Measurements from ENCODE around the gene TECR. TPM values are rescaled to one million over a fixed set of nuclear protein-coding genes. Genes with fewer than 3 reads are reported as not detected.

TECR gene
- total and polyA plus RNA-seq, 2 of the 13 experiments (the other 11 are each of a cell fraction or from before 2014, with no cell fraction given): 54.9 to 121 TPM

DNA sequence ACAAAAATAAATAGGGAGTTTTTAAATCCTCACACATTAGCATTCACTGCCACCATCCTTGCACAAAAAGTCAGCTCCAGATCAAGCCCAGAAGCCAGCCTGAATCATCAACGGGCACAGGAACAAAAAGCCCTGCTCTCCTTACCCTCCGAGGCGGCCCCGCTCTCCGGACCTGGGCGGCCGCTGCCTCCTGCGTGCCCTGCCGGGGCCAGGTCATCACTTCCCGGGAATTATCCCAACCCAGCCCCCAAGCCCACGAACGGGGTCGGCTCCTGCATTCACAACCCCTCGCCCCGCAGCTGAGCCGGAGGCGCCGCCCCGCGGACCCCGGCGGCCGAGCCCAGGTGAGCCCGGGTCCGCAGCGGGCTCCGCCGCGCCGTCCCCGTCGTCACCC is 12.0 kb upstream of the TECR start (continued):
- TF ChIP-seq, protein P1, sequence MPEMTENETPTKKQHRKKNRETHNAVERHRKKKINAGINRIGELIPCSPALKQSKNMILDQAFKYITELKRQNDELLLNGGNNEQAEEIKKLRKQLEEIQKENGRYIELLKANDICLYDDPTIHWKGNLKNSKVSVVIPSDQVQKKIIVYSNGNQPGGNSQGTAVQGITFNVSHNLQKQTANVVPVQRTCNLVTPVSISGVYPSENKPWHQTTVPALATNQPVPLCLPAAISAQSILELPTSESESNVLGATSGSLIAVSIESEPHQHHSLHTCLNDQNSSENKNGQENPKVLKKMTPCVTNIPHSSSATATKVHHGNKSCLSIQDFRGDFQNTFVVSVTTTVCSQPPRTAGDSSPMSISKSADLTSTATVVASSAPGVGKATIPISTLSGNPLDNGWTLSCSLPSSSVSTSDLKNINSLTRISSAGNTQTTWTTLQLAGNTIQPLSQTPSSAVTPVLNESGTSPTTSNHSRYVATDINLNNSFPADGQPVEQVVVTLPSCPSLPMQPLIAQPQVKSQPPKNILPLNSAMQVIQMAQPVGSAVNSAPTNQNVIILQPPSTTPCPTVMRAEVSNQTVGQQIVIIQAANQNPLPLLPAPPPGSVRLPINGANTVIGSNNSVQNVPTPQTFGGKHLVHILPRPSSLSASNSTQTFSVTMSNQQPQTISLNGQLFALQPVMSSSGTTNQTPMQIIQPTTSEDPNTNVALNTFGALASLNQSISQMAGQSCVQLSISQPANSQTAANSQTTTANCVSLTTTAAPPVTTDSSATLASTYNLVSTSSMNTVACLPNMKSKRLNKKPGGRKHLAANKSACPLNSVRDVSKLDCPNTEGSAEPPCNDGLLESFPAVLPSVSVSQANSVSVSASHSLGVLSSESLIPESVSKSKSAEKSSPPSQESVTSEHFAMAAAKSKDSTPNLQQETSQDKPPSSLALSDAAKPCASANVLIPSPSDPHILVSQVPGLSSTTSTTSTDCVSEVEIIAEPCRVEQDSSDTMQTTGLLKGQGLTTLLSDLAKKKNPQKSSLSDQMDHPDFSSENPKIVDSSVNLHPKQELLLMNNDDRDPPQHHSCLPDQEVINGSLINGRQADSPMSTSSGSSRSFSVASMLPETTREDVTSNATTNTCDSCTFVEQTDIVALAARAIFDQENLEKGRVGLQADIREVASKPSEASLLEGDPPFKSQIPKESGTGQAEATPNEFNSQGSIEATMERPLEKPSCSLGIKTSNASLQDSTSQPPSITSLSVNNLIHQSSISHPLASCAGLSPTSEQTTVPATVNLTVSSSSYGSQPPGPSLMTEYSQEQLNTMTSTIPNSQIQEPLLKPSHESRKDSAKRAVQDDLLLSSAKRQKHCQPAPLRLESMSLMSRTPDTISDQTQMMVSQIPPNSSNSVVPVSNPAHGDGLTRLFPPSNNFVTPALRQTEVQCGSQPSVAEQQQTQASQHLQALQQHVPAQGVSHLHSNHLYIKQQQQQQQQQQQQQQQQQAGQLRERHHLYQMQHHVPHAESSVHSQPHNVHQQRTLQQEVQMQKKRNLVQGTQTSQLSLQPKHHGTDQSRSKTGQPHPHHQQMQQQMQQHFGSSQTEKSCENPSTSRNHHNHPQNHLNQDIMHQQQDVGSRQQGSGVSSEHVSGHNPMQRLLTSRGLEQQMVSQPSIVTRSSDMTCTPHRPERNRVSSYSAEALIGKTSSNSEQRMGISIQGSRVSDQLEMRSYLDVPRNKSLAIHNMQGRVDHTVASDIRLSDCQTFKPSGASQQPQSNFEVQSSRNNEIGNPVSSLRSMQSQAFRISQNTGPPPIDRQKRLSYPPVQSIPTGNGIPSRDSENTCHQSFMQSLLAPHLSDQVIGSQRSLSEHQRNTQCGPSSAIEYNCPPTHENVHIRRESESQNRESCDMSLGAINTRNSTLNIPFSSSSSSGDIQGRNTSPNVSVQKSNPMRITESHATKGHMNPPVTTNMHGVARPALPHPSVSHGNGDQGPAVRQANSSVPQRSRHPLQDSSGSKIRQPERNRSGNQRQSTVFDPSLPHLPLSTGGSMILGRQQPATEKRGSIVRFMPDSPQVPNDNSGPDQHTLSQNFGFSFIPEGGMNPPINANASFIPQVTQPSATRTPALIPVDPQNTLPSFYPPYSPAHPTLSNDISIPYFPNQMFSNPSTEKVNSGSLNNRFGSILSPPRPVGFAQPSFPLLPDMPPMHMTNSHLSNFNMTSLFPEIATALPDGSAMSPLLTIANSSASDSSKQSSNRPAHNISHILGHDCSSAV (CRISPR knock-in tag; IDR thresholded peaks at IDR 0.05; ENCODE audit: borderline replicate concordance): 0 out of 2 replicates have a peak, but pooled peaks have one; percentile 8
- no peak for TF ChIP-seq RAD21 (CRISPR knock-in tag; IDR thresholded peaks at IDR 0.05)
- TF ChIP-seq TGIF2 (CRISPR knock-in tag; IDR thresholded peaks at IDR 0.05): 0 out of 2 replicates have a peak, but pooled peaks have one; percentile 34
- peak; percentile 99 for TF ChIP-seq AGO1 (IDR thresholded peaks at IDR 0.05; ENCODE audit: low read depth, low read length, poor library complexity, severe bottlenecking)
- TF ChIP-seq EED (CRISPR knock-in tag; IDR thresholded peaks at IDR 0.05): no peak
